Endodermal cell (in vitro differentiated cells): ENCODE measurements around the gene CEACAM1. TPM values are rescaled to one million over a fixed set of nuclear protein-coding genes. Genes with fewer than 3 reads are reported as not detected.
"Not testable (repeated sequence)": the region's sequence is repeated elsewhere in the genome, so short reads cannot be mapped to it uniquely, and the experiment has no call there.

Source experiments
- DNase-seq: peaks from one replicate; pipeline ENCODE4 v3.0.0-alpha.2; 2017
- H3K27ac ChIP-seq: 2 replicates; pipeline ENCODE4 v1.5.1; 2013; ENCODE audit warnings: mild to moderate bottlenecking, low read depth, low read length, moderate library complexity
- H3K27me3 ChIP-seq: 2 replicates; pipeline ENCODE4 v1.6.1; 2013; ENCODE audit warnings: mild to moderate bottlenecking, low read length, moderate library complexity; ENCODE audit not compliant: insufficient read depth, control insufficient read depth, poor library complexity, severe bottlenecking
- H3K36me3 ChIP-seq: 2 replicates; pipeline ENCODE4 v1.7.0; 2013; ENCODE audit warnings: mild to moderate bottlenecking, low read length, moderate library complexity; ENCODE audit not compliant: control insufficient read depth, insufficient read depth
- H3K4me1 ChIP-seq: one replicate; pipeline ENCODE4 v1.7.0; 2013; ENCODE audit warnings: low read length; ENCODE audit not compliant: control insufficient read depth, insufficient read depth
- H3K4me3 ChIP-seq: 2 replicates; pipeline ENCODE4 v1.5.1; 2013; ENCODE audit warnings: mild to moderate bottlenecking, low read length, moderate library complexity
- H3K9ac ChIP-seq: 2 replicates; pipeline ENCODE4 v1.6.1; 2013; ENCODE audit warnings: mild to moderate bottlenecking, low read length, moderate library complexity; ENCODE audit not compliant: poor library complexity, severe bottlenecking; ENCODE audit errors: extremely low read depth
- H3K9me3 ChIP-seq: 2 replicates; pipeline ENCODE4 v1.6.1; 2013; ENCODE audit warnings: mild to moderate bottlenecking, low read length, moderate library complexity; ENCODE audit not compliant: control insufficient read depth
- H3K27ac Mint-ChIP-seq: 2 replicates; pipeline ENCODE4 v1.8.0; 2020; ENCODE audit warnings: mixed read lengths
- H3K27me3 Mint-ChIP-seq: 2 replicates; pipeline ENCODE4 v1.8.0; 2021; ENCODE audit warnings: mild to moderate bottlenecking, mixed read lengths; ENCODE audit not compliant: insufficient read depth
- H3K36me3 Mint-ChIP-seq: 2 replicates; pipeline ENCODE4 v1.8.0; 2020; ENCODE audit warnings: low read depth, mixed read lengths
- H3K4me1 Mint-ChIP-seq: 2 replicates; pipeline ENCODE4 v1.8.0; 2020; ENCODE audit warnings: mixed read lengths
- H3K4me3 Mint-ChIP-seq: 2 replicates; pipeline ENCODE4 v1.8.0; 2020; ENCODE audit warnings: mild to moderate bottlenecking, moderate library complexity, mixed read lengths
- H3K9me3 Mint-ChIP-seq: 2 replicates; pipeline ENCODE4 v1.8.0; 2020; ENCODE audit warnings: mild to moderate bottlenecking, mixed read lengths
- CTCF ChIP-seq: fragments of 200-600 bp; sonication (generic); conservative IDR thresholded peaks from 2 replicates; pipeline ENCODE4 v1.5.0; 2021; ENCODE audit warnings: antibody characterized with exemption, mild to moderate bottlenecking
- WGBS, 2 experiments: methylation state at CpG; one replicate each; pipeline versions ENCODE4 v1.1.5 to v1.1.7; 2013; ENCODE audit warnings: missing lambda C conversion rate in 2 of 2, mixed read lengths in 1 of 2; ENCODE audit not compliant: insufficient coverage in 1 of 2, insufficient read length in 1 of 2; 5-methylcytosine and 5-hydroxymethylcytosine counted together
- total RNA-seq, 2 donors: library from RNA; stranded (reverse); fragmentation: NEBNext Ultra II Directional in 1 of 2; extraction: Animal tissue kit (Norgen Biotek cat#: 25700) in 1 of 2; gene quantifications; 2 replicates in 1 of 2; 3 replicates in 1 of 2; pipeline ENCODE4 v1.2.1, GENCODE V29; 2021

The CEACAM1 gene
- total RNA-seq, 2 donors from 2014 or later, result 1.0 to 1.5 TPM

- TF ChIP-seq CTCF, result no peak
- peaks cover 16% of the 10 kb centered on the region for H3K4me1 Mint-ChIP-seq
Observed at GRCh38 chr19:42461700-42462324, 66.5 kb downstream of the CEACAM1 start.

DNA sequence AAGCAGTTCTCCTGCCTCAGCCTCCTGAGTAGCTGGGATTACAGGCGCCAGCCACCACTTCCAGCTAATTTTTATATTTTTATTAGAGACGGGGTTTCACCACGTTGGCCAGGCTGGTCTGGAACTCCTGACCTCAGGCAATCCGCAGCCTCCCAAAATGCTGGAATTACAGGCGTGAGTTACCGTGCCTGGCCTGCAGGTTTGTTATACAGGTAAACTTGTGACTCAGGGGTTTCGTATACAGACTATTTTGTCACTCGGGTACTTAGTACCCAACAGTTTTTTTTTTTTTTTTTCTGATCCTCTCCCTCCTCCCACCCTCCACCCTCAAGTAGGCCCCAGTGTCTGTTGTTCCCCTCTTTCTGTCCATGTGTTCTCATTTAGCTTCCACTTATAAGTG, 67.0 kb downstream of the CEACAM1 start:
- not testable (repeated sequence) for H3K9ac ChIP-seq, DNase-seq, H3K27me3 Mint-ChIP-seq, H3K4me1 Mint-ChIP-seq, H3K9me3 ChIP-seq, H3K27ac ChIP-seq, H3K27me3 ChIP-seq, H3K36me3 ChIP-seq, H3K4me3 Mint-ChIP-seq, H3K4me3 ChIP-seq, H3K36me3 Mint-ChIP-seq, H3K27ac Mint-ChIP-seq, H3K9me3 Mint-ChIP-seq, H3K4me1 ChIP-seq
- WGBS, 2 experiments, result 92 to 94% methylated on average over 7 to 8 of the region's 8 CpGs

More at GRCh38 chr19:42461700-42462324, 66.5 kb downstream of the CEACAM1 start:
- Mint-ChIP-seq H3K4me3 (no peak overlapping the region), H3K9me3 (no peaks in the 10 kb centered on the region), H3K27ac (no peak overlapping the region), H3K36me3 (peaks cover 3% of the 10 kb centered on the region), H3K27me3 (no peaks in the 10 kb centered on the region)
- no peak overlapping the region for H3K4me3 ChIP-seq
- H3K4me1 ChIP-seq, result peaks cover 8% of the 10 kb centered on the region
- H3K27me3 ChIP-seq, result no peaks in the 10 kb centered on the region
- 89 to 97% methylated on average over 4 of the region's 4 CpGs for WGBS, 2 experiments
- H3K9ac ChIP-seq, result no peak overlapping the region
- no peak overlapping the region for H3K27ac ChIP-seq
- no peak for DNase-seq
- no peaks in the 10 kb centered on the region for H3K9me3 ChIP-seq
- H3K36me3 ChIP-seq, result no peaks in the 10 kb centered on the region

DNA sequence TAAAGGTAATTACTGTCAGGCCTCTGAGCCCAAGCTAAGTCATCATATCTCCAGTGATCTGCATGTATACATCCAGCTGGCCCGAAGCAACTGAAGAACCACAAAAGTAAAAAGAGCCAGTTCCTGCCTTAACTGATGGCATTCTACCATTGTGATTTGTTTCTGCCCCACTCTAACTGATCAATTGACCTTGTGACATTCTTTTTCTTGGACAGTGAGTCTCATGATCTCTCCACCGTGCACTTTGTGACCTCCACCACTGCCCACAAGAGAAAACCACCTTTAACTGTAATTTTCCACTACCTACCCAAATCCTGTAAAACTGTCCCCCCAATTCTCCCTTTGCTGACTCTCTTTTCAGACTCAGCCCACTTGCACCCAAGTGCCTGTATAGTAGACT, 68.4 kb downstream of the CEACAM1 start:
- no peak for DNase-seq
- Histone ChIP-seq H3K4me3 (no peak overlapping the region), H3K9ac (no peak overlapping the region), H3K27ac (no peak overlapping the region), H3K27me3 (no peaks in the 10 kb centered on the region), H3K36me3 (no peaks in the 10 kb centered on the region), H3K9me3 (no peaks in the 10 kb centered on the region), H3K4me1 (no peaks in the 10 kb centered on the region)
- H3K27me3 Mint-ChIP-seq, result no peaks in the 10 kb centered on the region
- no peak overlapping the region for H3K27ac Mint-ChIP-seq
- 93 to 100% methylated on average over 1 to 2 of the region's 2 CpGs for WGBS, 2 experiments
- peaks cover 3% of the 10 kb centered on the region for H3K36me3 Mint-ChIP-seq
- no peak for TF ChIP-seq CTCF
- no peak overlapping the region for H3K4me3 Mint-ChIP-seq
- H3K9me3 Mint-ChIP-seq, result no peaks in the 10 kb centered on the region
- peaks cover 7% of the 10 kb centered on the region for H3K4me1 Mint-ChIP-seq

Other genes with a start within 250 kb of the CEACAM1 start
- 1 to 10 TPM; 1.4 to 2.7 TPM for gene PRR19, start 226.3 kb downstream of the CEACAM1 start, total RNA-seq
- 10 to 100 TPM; 63.0 to 70.2 TPM for gene PAFAH1B3, start 225.9 kb downstream of the CEACAM1 start, total RNA-seq
- gene TMEM145, start 215.2 kb downstream of the CEACAM1 start, total RNA-seq, result under 1 TPM; 0.38 to 0.42 TPM
- 10 to 100 TPM; 48.0 to 51.4 TPM for gene MEGF8, start 202.8 kb downstream of the CEACAM1 start, total RNA-seq
- gene CNFN, start 138.2 kb downstream of the CEACAM1 start, total RNA-seq, result 1 to 10 TPM; 5.0 to 6.6 TPM
- 1 to 10 TPM; 5.9 to 8.1 TPM for gene LIPE, start 101.1 kb downstream of the CEACAM1 start, total RNA-seq
- under 1 TPM in 1 of 2 donors, not detected in 1; 0.37 TPM for gene CXCL17, start 85.5 kb downstream of the CEACAM1 start, total RNA-seq
- gene CEACAM8, start 66.4 kb upstream of the CEACAM1 start, total RNA-seq, result not detected
- not detected for gene PSG3, start 212.0 kb upstream of the CEACAM1 start, total RNA-seq
- not detected for gene PSG8, start 237.2 kb upstream of the CEACAM1 start, total RNA-seq